ENCODE measurements around the gene IGFBP4.

The IGFBP4 gene

GRCh38 chr17:40432864-40433528 lies 10.3 kb upstream of the IGFBP4 start:
- no peak for DNase-seq

- DNase-seq = no peak
These were observed 9.5 kb upstream of the IGFBP4 start for GRCh38 chr17:40433551-40434415.

- no peak for DNase-seq
These were observed 6.6 kb upstream of the IGFBP4 start for GRCh38 chr17:40436636-40437035.

GRCh38 chr17:40437095-40437732 lies 6.0 kb upstream of the IGFBP4 start:
- no peak for DNase-seq

GRCh38 chr17:40440166-40440565 lies 3.1 kb upstream of the IGFBP4 start:
- no peak for DNase-seq

- no peak for DNase-seq
These were observed 656 bp upstream of the IGFBP4 start for GRCh38 chr17:40442392-40443195.

- DNase-seq = no peak
These were observed 994 bp downstream of the IGFBP4 start for GRCh38 chr17:40443988-40444899.

GRCh38 chr17:40445751-40446468 lies 2.7 kb downstream of the IGFBP4 start:
- no peak for DNase-seq

GRCh38 chr17:40447148-40447644 lies 3.9 kb downstream of the IGFBP4 start:
- no peak for DNase-seq

- DNase-seq = no peak
These were observed 4.6 kb downstream of the IGFBP4 start for GRCh38 chr17:40447806-40448205.

GRCh38 chr17:40448213-40448638 lies 5.0 kb downstream of the IGFBP4 start:
- no peak for DNase-seq

GRCh38 chr17:40448639-40449261 lies 5.5 kb downstream of the IGFBP4 start:
- DNase-seq = no peak

- peak; percentile 40 for DNase-seq
These were observed 6.9 kb downstream of the IGFBP4 start for GRCh38 chr17:40450175-40450574.

GRCh38 chr17:40451420-40451819 lies 8.2 kb downstream of the IGFBP4 start:
- DNase-seq = no peak

- no peak for DNase-seq
These were observed 9.1 kb downstream of the IGFBP4 start for GRCh38 chr17:40452216-40452787.

- no peak for DNase-seq
These were observed 9.7 kb downstream of the IGFBP4 start for GRCh38 chr17:40452921-40453378.

- no peak for DNase-seq
These were observed 10.8 kb downstream of the IGFBP4 start for GRCh38 chr17:40453881-40454612.

GRCh38 chr17:40454613-40454995 lies 11.4 kb downstream of the IGFBP4 start:
- no peak for DNase-seq

GRCh38 chr17:40456396-40456951 lies 13.2 kb downstream of the IGFBP4 start:
- no peak for DNase-seq
